CD4-positive, CD25-positive, alpha-beta regulatory T cell (primary cell): ENCODE measurements around the gene BCL2L14. TPM values are rescaled to one million over a fixed set of nuclear protein-coding genes. Genes with fewer than 3 reads are reported as not detected.
A peak's percentile ranks its signal among the peaks of the same experiment; 100 is the strongest.

Source experiments
- ATAC-seq, 2 donors: fragments of 150-1000 bp; cut with Tn5 transposase; one replicate each; pipeline ENCODE4 v1.10.0; 2021; ENCODE audit warnings: low read depth in 2 of 2, moderate number of reproducible peaks in 2 of 2, moderate library complexity in 1 of 2
- DNase-seq, 3 donors: peaks; one replicate each; pipeline versions ENCODE4 v3.0.0 to v3.0.0-alpha.2; 2012 to 2022; ENCODE audit warnings: mixed read lengths in 1 of 3
- H3K27ac ChIP-seq: one replicate; pipeline ENCODE4 v1.7.0; 2013; ENCODE audit warnings: mild to moderate bottlenecking, low read length; ENCODE audit not compliant: insufficient read depth, poor library complexity, severe bottlenecking
- H3K27me3 ChIP-seq: one replicate; pipeline ENCODE4 v1.7.0; 2013; ENCODE audit warnings: low read length; ENCODE audit not compliant: control insufficient read depth, insufficient read depth
- H3K36me3 ChIP-seq: one replicate; pipeline ENCODE4 v1.7.0; 2013; ENCODE audit warnings: mild to moderate bottlenecking, low read length, moderate library complexity; ENCODE audit not compliant: control insufficient read depth, insufficient read depth
- H3K4me1 ChIP-seq: 2 replicates; pipeline ENCODE4 v1.7.0; 2013; ENCODE audit warnings: mild to moderate bottlenecking, low read length; ENCODE audit not compliant: insufficient read depth, control insufficient read depth, poor library complexity, severe bottlenecking
- H3K4me3 ChIP-seq: one replicate; pipeline ENCODE4 v1.7.0; 2013; ENCODE audit warnings: low read depth, mild to moderate bottlenecking, low read length, moderate library complexity
- H3K9me3 ChIP-seq, 2 experiments: 1 replicate in 1 of 2; 2 replicates in 1 of 2; pipeline ENCODE4 v1.7.0; 2013; ENCODE audit warnings: low read length in 2 of 2, mild to moderate bottlenecking in 1 of 2, moderate library complexity in 1 of 2; ENCODE audit not compliant: control insufficient read depth in 2 of 2
- H3K27ac Mint-ChIP-seq, 3 donors: one replicate each; pipeline ENCODE4 v1.8.0; 2020 to 2022; ENCODE audit warnings: mild to moderate bottlenecking in 3 of 3, mixed read lengths in 3 of 3, moderate library complexity in 2 of 3
- H3K27me3 Mint-ChIP-seq: one replicate; pipeline ENCODE4 v1.8.0; 2022; ENCODE audit warnings: mild to moderate bottlenecking, mixed read lengths
- H3K36me3 Mint-ChIP-seq: one replicate; pipeline ENCODE4 v1.8.0; 2020; ENCODE audit warnings: mixed read lengths
- H3K4me1 Mint-ChIP-seq, 4 donors: one replicate each; pipeline ENCODE4 v1.8.0; 2020 to 2022; ENCODE audit warnings: mixed read lengths in 4 of 4, mild to moderate bottlenecking in 1 of 4
- H3K4me3 Mint-ChIP-seq, 4 donors: one replicate each; pipeline ENCODE4 v1.8.0; 2020 to 2022; ENCODE audit warnings: mild to moderate bottlenecking in 4 of 4, mixed read lengths in 4 of 4, moderate library complexity in 3 of 4
- H3K9me3 Mint-ChIP-seq, 7 donors: one replicate each; pipeline ENCODE4 v1.8.0; 2020 to 2022; ENCODE audit warnings: mixed read lengths in 7 of 7, mild to moderate bottlenecking in 3 of 7, moderate library complexity in 2 of 7
- polyA plus RNA-seq, 4 donors: library from polyadenylated mRNA; unstranded; fragments of 300-500 nt; fragmentation: Illumina TruSeq; gene quantifications; one replicate each; pipeline ENCODE4 v1.2.3, GENCODE V29; 2021
- total RNA-seq: library from RNA; stranded (reverse); gene quantifications from one replicate; pipeline ENCODE4 v1.2.3, GENCODE V29; 2022

BCL2L14 gene
- total and polyA plus RNA-seq, 5 donors from 2014 or later = 0.74 to 6.8 (median 1.9) TPM

GRCh38 chr12:12029653-12030052, 41.1 kb upstream of the BCL2L14 start:
- no peaks in the 10 kb centered on the region for H3K36me3 Mint-ChIP-seq
- H3K27ac Mint-ChIP-seq = peak overlapping the region in 1 of 3 donors; percentile 8
- peaks cover 4 to 29% (median 11%) of the 10 kb centered on the region in 4 donors for H3K4me1 Mint-ChIP-seq
- Histone ChIP-seq H3K9me3 (no peaks in the 10 kb centered on the region), H3K36me3 (no peaks in the 10 kb centered on the region), H3K27me3 (no peaks in the 10 kb centered on the region), H3K4me3 (no peak overlapping the region), H3K4me1 (peaks cover 18% of the 10 kb centered on the region), H3K27ac (no peak overlapping the region)
- H3K27me3 Mint-ChIP-seq = no peaks in the 10 kb centered on the region
- no peak for DNase-seq
- peaks cover 0 to 5% (median 0%) of the 10 kb centered on the region in 7 donors for H3K9me3 Mint-ChIP-seq
- no peak for ATAC-seq
- no peak overlapping the region for H3K4me3 Mint-ChIP-seq

- H3K27ac ChIP-seq = no peak overlapping the region
- peak overlapping the region; percentile 26 to 78 (median 74) for H3K27ac Mint-ChIP-seq
- peaks cover 0 to 22% (median 5%) of the 10 kb centered on the region in 4 donors for H3K4me1 Mint-ChIP-seq
- ATAC-seq = no peak
- no peak for DNase-seq
- H3K9me3 Mint-ChIP-seq = no peaks in the 10 kb centered on the region
- H3K4me1 ChIP-seq = peaks cover 10% of the 10 kb centered on the region
- H3K9me3 ChIP-seq = no peaks in the 10 kb centered on the region
- H3K4me3 ChIP-seq = peak overlapping the region; percentile 83
- no peaks in the 10 kb centered on the region for H3K27me3 ChIP-seq
- H3K4me3 Mint-ChIP-seq = peak overlapping the region; percentile 77 to 92 (median 84)
- H3K36me3 Mint-ChIP-seq = no peaks in the 10 kb centered on the region
- no peaks in the 10 kb centered on the region for H3K36me3 ChIP-seq
- peaks cover 4% of the 10 kb centered on the region for H3K27me3 Mint-ChIP-seq
Measured at GRCh38 chr12:12032260-12032791, 38.4 kb upstream of the BCL2L14 start.

- Histone ChIP-seq H3K4me1 (peaks cover 10% of the 10 kb centered on the region), H3K27me3 (no peaks in the 10 kb centered on the region), H3K9me3 (no peaks in the 10 kb centered on the region), H3K36me3 (no peaks in the 10 kb centered on the region), H3K27ac (no peak overlapping the region), H3K4me3 (peak overlapping the region; percentile 83)
- H3K9me3 Mint-ChIP-seq = no peaks in the 10 kb centered on the region
- peaks cover 0 to 22% (median 5%) of the 10 kb centered on the region in 4 donors for H3K4me1 Mint-ChIP-seq
- DNase-seq = peak; percentile 53 to 82 (median 72)
- H3K36me3 Mint-ChIP-seq = no peaks in the 10 kb centered on the region
- peak overlapping the region; percentile 77 to 92 (median 84) for H3K4me3 Mint-ChIP-seq
- peak; percentile 64 to 73 for ATAC-seq
- peak overlapping the region in 2 of 3 donors; percentile 74 to 78 for H3K27ac Mint-ChIP-seq
- peaks cover 10% of the 10 kb centered on the region for H3K27me3 Mint-ChIP-seq
Measured at GRCh38 chr12:12032851-12033797, 37.6 kb upstream of the BCL2L14 start.

GRCh38 chr12:12033824-12034223, 36.9 kb upstream of the BCL2L14 start:
- Mint-ChIP-seq H3K27ac (peak overlapping the region in 1 of 3 donors; percentile 9), H3K36me3 (no peaks in the 10 kb centered on the region), H3K9me3 (no peaks in the 10 kb centered on the region), H3K4me1 (peaks cover 0 to 22% (median 5%) of the 10 kb centered on the region in 4 donors), H3K4me3 (peak overlapping the region in 2 of 4 donors; percentile 83 to 92), H3K27me3 (peaks cover 10% of the 10 kb centered on the region)
- H3K36me3 ChIP-seq = no peaks in the 10 kb centered on the region
- DNase-seq (no peak), ATAC-seq (no peak)
- H3K9me3 ChIP-seq = no peaks in the 10 kb centered on the region
- H3K27me3 ChIP-seq = no peaks in the 10 kb centered on the region
- H3K27ac ChIP-seq = no peak overlapping the region
- no peak overlapping the region for H3K4me3 ChIP-seq
- H3K4me1 ChIP-seq = peaks cover 10% of the 10 kb centered on the region

- H3K36me3 Mint-ChIP-seq = no peaks in the 10 kb centered on the region
- peaks cover 10% of the 10 kb centered on the region for H3K27me3 Mint-ChIP-seq
- H3K4me3 Mint-ChIP-seq = no peak overlapping the region
- Histone ChIP-seq H3K4me3 (no peak overlapping the region), H3K4me1 (peaks cover 10% of the 10 kb centered on the region), H3K9me3 (no peaks in the 10 kb centered on the region), H3K27me3 (no peaks in the 10 kb centered on the region), H3K27ac (no peak overlapping the region), H3K36me3 (no peaks in the 10 kb centered on the region)
- peaks cover 0 to 22% (median 5%) of the 10 kb centered on the region in 4 donors for H3K4me1 Mint-ChIP-seq
- no peak overlapping the region for H3K27ac Mint-ChIP-seq
- ATAC-seq (no peak), DNase-seq (no peak)
- H3K9me3 Mint-ChIP-seq = no peaks in the 10 kb centered on the region
Measured at GRCh38 chr12:12034344-12034743, 36.4 kb upstream of the BCL2L14 start.

GRCh38 chr12:12035229-12035628, 35.5 kb upstream of the BCL2L14 start:
- Mint-ChIP-seq H3K4me3 (no peak overlapping the region), H3K27ac (no peak overlapping the region), H3K9me3 (no peaks in the 10 kb centered on the region), H3K4me1 (peaks cover 0 to 22% (median 5%) of the 10 kb centered on the region in 4 donors), H3K36me3 (no peaks in the 10 kb centered on the region), H3K27me3 (peaks cover 10% of the 10 kb centered on the region)
- DNase-seq (no peak), ATAC-seq (no peak)
- Histone ChIP-seq H3K4me1 (peaks cover 10% of the 10 kb centered on the region), H3K9me3 (no peaks in the 10 kb centered on the region), H3K36me3 (no peaks in the 10 kb centered on the region), H3K27me3 (no peaks in the 10 kb centered on the region), H3K27ac (no peak overlapping the region), H3K4me3 (no peak overlapping the region)

GRCh38 chr12:12036901-12037300, 33.8 kb upstream of the BCL2L14 start:
- no peaks in the 10 kb centered on the region for H3K9me3 Mint-ChIP-seq
- H3K4me3 Mint-ChIP-seq = no peak overlapping the region
- H3K4me3 ChIP-seq = no peak overlapping the region
- H3K36me3 ChIP-seq = no peaks in the 10 kb centered on the region
- peaks cover 0 to 19% (median 5%) of the 10 kb centered on the region in 4 donors for H3K4me1 Mint-ChIP-seq
- H3K27ac ChIP-seq = no peak overlapping the region
- no peaks in the 10 kb centered on the region for H3K9me3 ChIP-seq
- DNase-seq = no peak
- H3K27ac Mint-ChIP-seq = peak overlapping the region in 1 of 3 donors; percentile 11
- no peak for ATAC-seq
- no peaks in the 10 kb centered on the region for H3K27me3 ChIP-seq
- H3K27me3 Mint-ChIP-seq = peaks cover 22% of the 10 kb centered on the region
- peaks cover 10% of the 10 kb centered on the region for H3K4me1 ChIP-seq
- H3K36me3 Mint-ChIP-seq = no peaks in the 10 kb centered on the region
